ENCODE results near the gene RABGEF1. TPM values are rescaled to one million over a fixed set of nuclear protein-coding genes. Genes with fewer than 3 reads are reported as not detected.
A peak's percentile ranks its signal among the peaks of the same experiment; 100 is the strongest.
"Not testable (repeated sequence)": the region's sequence is repeated elsewhere in the genome, so short reads cannot be mapped to it uniquely, and the experiment has no call there.

The RABGEF1 gene
- total RNA-seq, 1 donor from 2014 or later: 26.3 TPM

GRCh38 chr7:66837661-66838060 lies 97.1 kb downstream of the RABGEF1 start:
- no peaks in the 10 kb centered on the region for H3K9me3 Mint-ChIP-seq
- no peaks in the 10 kb centered on the region for H3K36me3 Mint-ChIP-seq (ENCODE audit: low read depth)
- no peak overlapping the region for H3K4me3 Mint-ChIP-seq (ENCODE audit: low read depth)
- intact Hi-C loops (cut with micrococcal nuclease): loop anchor here (2.0 kb wide), 1 partner anchor 57 kb away; no protein-coding TSS in a partner anchor
- H3K27ac Mint-ChIP-seq: no peak overlapping the region
- H3K4me1 Mint-ChIP-seq (ENCODE audit: low read depth): no peaks in the 10 kb centered on the region
- DNase-seq (ENCODE audit: low spot score): no peak
- no peaks in the 10 kb centered on the region for H3K27me3 Mint-ChIP-seq (ENCODE audit: low read depth)

GRCh38 chr7:66839814-66840213 lies 99.3 kb downstream of the RABGEF1 start:
- no peaks in the 10 kb centered on the region for H3K9me3 Mint-ChIP-seq
- H3K27ac Mint-ChIP-seq: no peak overlapping the region
- intact Hi-C loops (cut with micrococcal nuclease): loop anchor here (10.0 kb wide), 2 partner anchors 215 to 1935 kb away; partner anchors contain the start of genes KCTD7 and ZNF273
- no peaks in the 10 kb centered on the region for H3K27me3 Mint-ChIP-seq (ENCODE audit: low read depth)
- H3K4me3 Mint-ChIP-seq (ENCODE audit: low read depth): no peak overlapping the region
- no peak for DNase-seq (ENCODE audit: low spot score)
- no peaks in the 10 kb centered on the region for H3K36me3 Mint-ChIP-seq (ENCODE audit: low read depth)
- H3K4me1 Mint-ChIP-seq (ENCODE audit: low read depth): peaks cover 5% of the 10 kb centered on the region

- no peaks in the 10 kb centered on the region for H3K27me3 Mint-ChIP-seq (ENCODE audit: low read depth)
- no peaks in the 10 kb centered on the region for H3K36me3 Mint-ChIP-seq (ENCODE audit: low read depth)
- no peak overlapping the region for H3K27ac Mint-ChIP-seq
- H3K9me3 Mint-ChIP-seq: no peaks in the 10 kb centered on the region
- no peak overlapping the region for H3K4me3 Mint-ChIP-seq (ENCODE audit: low read depth)
- no peak for DNase-seq (ENCODE audit: low spot score)
- peaks cover 7% of the 10 kb centered on the region for H3K4me1 Mint-ChIP-seq (ENCODE audit: low read depth)
- intact Hi-C loops (cut with micrococcal nuclease): loop anchor here (10.0 kb wide), 2 partner anchors 216 to 1936 kb away; partner anchors contain the start of genes KCTD7 and ZNF273
Measured at GRCh38 chr7:66840316-66840715, 99.8 kb downstream of the RABGEF1 start.

GRCh38 chr7:66841898-66842297 lies 101.4 kb downstream of the RABGEF1 start:
- no peak overlapping the region for H3K4me3 Mint-ChIP-seq (ENCODE audit: low read depth)
- DNase-seq (ENCODE audit: low spot score): no peak
- H3K4me1 Mint-ChIP-seq (ENCODE audit: low read depth): peaks cover 13% of the 10 kb centered on the region
- no peaks in the 10 kb centered on the region for H3K9me3 Mint-ChIP-seq
- H3K27me3 Mint-ChIP-seq (ENCODE audit: low read depth): no peaks in the 10 kb centered on the region
- intact Hi-C loops (cut with micrococcal nuclease): loop anchor here (10.0 kb wide), 2 partner anchors 217 to 1937 kb away; partner anchors contain the start of genes KCTD7 and ZNF273
- no peaks in the 10 kb centered on the region for H3K36me3 Mint-ChIP-seq (ENCODE audit: low read depth)
- no peak overlapping the region for H3K27ac Mint-ChIP-seq

GRCh38 chr7:66843492-66843891 lies 103.0 kb downstream of the RABGEF1 start:
- H3K4me1 Mint-ChIP-seq (ENCODE audit: low read depth): peaks cover 19% of the 10 kb centered on the region
- H3K4me3 Mint-ChIP-seq (ENCODE audit: low read depth): peak overlapping the region; percentile 97
- intact Hi-C loops (cut with micrococcal nuclease): loop anchor here (10.0 kb wide), 2 partner anchors 219 to 1939 kb away; partner anchors contain the start of genes KCTD7 and ZNF273
- H3K27me3 Mint-ChIP-seq (ENCODE audit: low read depth); H3K27ac Mint-ChIP-seq; H3K9me3 Mint-ChIP-seq; DNase-seq (ENCODE audit: low spot score); H3K36me3 Mint-ChIP-seq (ENCODE audit: low read depth): not testable (repeated sequence)

- Mint-ChIP-seq H3K4me3 (ENCODE audit: low read depth) (peak overlapping the region; percentile 97), H3K36me3 (ENCODE audit: low read depth) (no peaks in the 10 kb centered on the region), H3K4me1 (ENCODE audit: low read depth) (peaks cover 20% of the 10 kb centered on the region), H3K27me3 (ENCODE audit: low read depth) (no peaks in the 10 kb centered on the region), H3K27ac (peak overlapping the region; percentile 99), H3K9me3 (no peaks in the 10 kb centered on the region)
- intact Hi-C loops (cut with micrococcal nuclease): loop anchor here (1.0 to 10.0 kb wide), 9 partner anchors 16 to 1940 kb away; partner anchors contain the start of genes KCTD7, RABGEF1, SBDS and TMEM248
- DNase-seq (ENCODE audit: low spot score): peak; percentile 99
Measured at GRCh38 chr7:66844552-66845378, 104.2 kb downstream of the RABGEF1 start.

- Mint-ChIP-seq H3K9me3 (no peaks in the 10 kb centered on the region), H3K4me1 (ENCODE audit: low read depth) (peaks cover 20% of the 10 kb centered on the region), H3K4me3 (ENCODE audit: low read depth) (peak overlapping the region; percentile 97), H3K36me3 (ENCODE audit: low read depth) (no peaks in the 10 kb centered on the region), H3K27me3 (ENCODE audit: low read depth) (no peaks in the 10 kb centered on the region), H3K27ac (peak overlapping the region; percentile 99)
- no peak for DNase-seq (ENCODE audit: low spot score)
- intact Hi-C loops (cut with micrococcal nuclease): loop anchor here (1.0 to 10.0 kb wide), 7 partner anchors 15 to 1941 kb away; partner anchors contain the start of genes KCTD7, SBDS and ZNF273
Measured at GRCh38 chr7:66845379-66846095, 105.0 kb downstream of the RABGEF1 start.

GRCh38 chr7:66846096-66846445 lies 105.5 kb downstream of the RABGEF1 start:
- Mint-ChIP-seq H3K4me3 (ENCODE audit: low read depth) (peak overlapping the region; percentile 97), H3K4me1 (ENCODE audit: low read depth) (peaks cover 20% of the 10 kb centered on the region), H3K27ac (peak overlapping the region; percentile 99)
- not testable (repeated sequence) for DNase-seq (ENCODE audit: low spot score); H3K9me3 Mint-ChIP-seq; H3K36me3 Mint-ChIP-seq (ENCODE audit: low read depth); H3K27me3 Mint-ChIP-seq (ENCODE audit: low read depth)
- intact Hi-C loops (cut with micrococcal nuclease): loop anchor here (5.0 to 10.0 kb wide), 3 partner anchors 41 to 1941 kb away; partner anchors contain the start of genes KCTD7 and ZNF273

- not testable (repeated sequence) for H3K27me3 Mint-ChIP-seq (ENCODE audit: low read depth); H3K36me3 Mint-ChIP-seq (ENCODE audit: low read depth); H3K9me3 Mint-ChIP-seq; H3K4me3 Mint-ChIP-seq (ENCODE audit: low read depth); H3K27ac Mint-ChIP-seq; DNase-seq (ENCODE audit: low spot score)
- peaks cover 20% of the 10 kb centered on the region for H3K4me1 Mint-ChIP-seq (ENCODE audit: low read depth)
- intact Hi-C loops (cut with micrococcal nuclease): loop anchor here (5.0 to 10.0 kb wide), 3 partner anchors 40 to 1943 kb away; partner anchors contain the start of genes KCTD7 and ZNF273
Measured at GRCh38 chr7:66847523-66847855, 107.0 kb downstream of the RABGEF1 start.

GRCh38 chr7:66847879-66848790 lies 107.6 kb downstream of the RABGEF1 start:
- no peaks in the 10 kb centered on the region for H3K9me3 Mint-ChIP-seq
- DNase-seq (ENCODE audit: low spot score): no peak
- intact Hi-C loops (cut with micrococcal nuclease): loop anchor here (5.0 to 10.0 kb wide), 3 partner anchors 39 to 1943 kb away; partner anchors contain the start of genes KCTD7 and ZNF273
- H3K36me3 Mint-ChIP-seq (ENCODE audit: low read depth): no peaks in the 10 kb centered on the region
- H3K4me1 Mint-ChIP-seq (ENCODE audit: low read depth): peaks cover 20% of the 10 kb centered on the region
- no peak overlapping the region for H3K4me3 Mint-ChIP-seq (ENCODE audit: low read depth)
- H3K27me3 Mint-ChIP-seq (ENCODE audit: low read depth): no peaks in the 10 kb centered on the region
- peak overlapping the region; percentile 86 for H3K27ac Mint-ChIP-seq

GRCh38 chr7:66859339-66859738 lies 118.8 kb downstream of the RABGEF1 start:
- Mint-ChIP-seq H3K27me3 (ENCODE audit: low read depth) (no peaks in the 10 kb centered on the region), H3K9me3 (no peaks in the 10 kb centered on the region), H3K27ac (peak overlapping the region; percentile 100), H3K4me1 (ENCODE audit: low read depth) (peaks cover 20% of the 10 kb centered on the region), H3K4me3 (ENCODE audit: low read depth) (peak overlapping the region; percentile 65), H3K36me3 (ENCODE audit: low read depth) (peaks cover 4% of the 10 kb centered on the region)
- no peak for DNase-seq (ENCODE audit: low spot score)
- intact Hi-C loops (cut with micrococcal nuclease): no loop called here

Data from activated T-helper 2 cell treated with anti-CD3 and anti-CD28 coated beads, Interferon-gamma antibody, Interleukin-2, Interleukin-4, amounts not matched to agents 10 μg/mL and 5 μg/mL and 100 μg/mL, durations not matched to agents 14 hours and 24 hours and 36 hours (primary cell).